SU-DHL-6 (cell line): ENCODE results near the gene MRM2.

ENCODE experiments used
- H2AFZ ChIP-seq: fragments of 200-600 bp; sonication (generic); 2 replicates; pipeline ENCODE4 v1.6.1; 2014; ENCODE audit warnings: low read depth, mild to moderate bottlenecking, moderate library complexity, mixed read lengths, antibody characterized with exemption, low read length; ENCODE audit not compliant: severe bottlenecking
- H3F3A ChIP-seq: fragments of 200-600 bp; shearing (Covaris generic); 2 replicates; pipeline ENCODE4 v1.6.0; 2016; ENCODE audit warnings: antibody characterized with exemption, mild to moderate bottlenecking; ENCODE audit not compliant: insufficient read depth
- H3K27ac ChIP-seq: fragments of 200-600 bp; sonication (generic); 2 replicates; pipeline ENCODE4 v1.5.1; 2016; ENCODE audit warnings: low read depth, mild to moderate bottlenecking, low read length, moderate library complexity, mixed read lengths
- H3K27me3 ChIP-seq: fragments of 200-600 bp; sonication (generic), shearing (Covaris generic); 2 replicates; pipeline ENCODE4 v1.6.0; 2014; ENCODE audit warnings: mild to moderate bottlenecking, low read length
- H3K36me3 ChIP-seq: fragments of 200-600 bp; sonication (generic); 2 replicates; pipeline ENCODE4 v1.6.1; 2014; ENCODE audit warnings: mild to moderate bottlenecking, low read length, mixed read lengths
- H3K4me2 ChIP-seq: fragments of 300-600, 200-600 bp; shearing (Covaris generic), sonication (generic); 2 replicates; pipeline ENCODE4 v1.6.0; 2014; ENCODE audit warnings: low read length, low read depth, mild to moderate bottlenecking; ENCODE audit not compliant: poor library complexity, severe bottlenecking
- H3K4me3 ChIP-seq: fragments of 200-600 bp; sonication (generic); 2 replicates; pipeline ENCODE4 v1.5.1; 2014; ENCODE audit warnings: antibody characterized with exemption, low read length, mild to moderate bottlenecking, mixed read lengths; ENCODE audit not compliant: insufficient read depth, poor library complexity, severe bottlenecking
- H3K79me2 ChIP-seq: fragments of 200-600 bp; sonication (generic); 2 replicates; pipeline ENCODE4 v1.6.1; 2014; ENCODE audit warnings: mild to moderate bottlenecking, low read length, moderate library complexity; ENCODE audit not compliant: insufficient read depth
- H3K9ac ChIP-seq: fragments of 200-600 bp; sonication (generic); 2 replicates; pipeline ENCODE4 v1.7.0; 2014; ENCODE audit warnings: mild to moderate bottlenecking, low read length
- H3K9me2 ChIP-seq: fragments of 200-600 bp; sonication (generic); replicated peaks from 2 replicates; pipeline ENCODE4 v1.6.1; 2014; ENCODE audit warnings: low read length; ENCODE audit not compliant: insufficient read depth
- H3K9me3 ChIP-seq: fragments of 200-600 bp; sonication (generic); 2 replicates; pipeline ENCODE4 v1.6.1; 2014; ENCODE audit warnings: low read length, mixed read lengths; ENCODE audit not compliant: insufficient read depth
- H4K20me1 ChIP-seq: fragments of 200-600 bp; sonication (generic); 2 replicates; pipeline ENCODE4 v1.6.1; 2014; ENCODE audit warnings: low read depth, mild to moderate bottlenecking, antibody characterized with exemption, low read length, moderate library complexity, mixed read lengths
- EZH2phosphoT487 ChIP-seq: fragments of 200-600 bp; sonication (generic), shearing (Covaris generic); conservative IDR thresholded peaks from 2 replicates; pipeline ENCODE4 v1.6.1; 2018; ENCODE audit warnings: mild to moderate bottlenecking, antibody characterized with exemption, low read length, moderate library complexity, mixed read lengths
- TF ChIP-seq, protein P1 (sequence below): fragments of 200-600 bp; sonication (generic); IDR thresholded peaks from one replicate; pipeline ENCODE4 v1.5.1; 2017; ENCODE audit warnings: antibody characterized with exemption, mild to moderate bottlenecking, low read length, moderate library complexity; ENCODE audit not compliant: insufficient read depth, poor library complexity, severe bottlenecking

MRM2 gene

DNA sequence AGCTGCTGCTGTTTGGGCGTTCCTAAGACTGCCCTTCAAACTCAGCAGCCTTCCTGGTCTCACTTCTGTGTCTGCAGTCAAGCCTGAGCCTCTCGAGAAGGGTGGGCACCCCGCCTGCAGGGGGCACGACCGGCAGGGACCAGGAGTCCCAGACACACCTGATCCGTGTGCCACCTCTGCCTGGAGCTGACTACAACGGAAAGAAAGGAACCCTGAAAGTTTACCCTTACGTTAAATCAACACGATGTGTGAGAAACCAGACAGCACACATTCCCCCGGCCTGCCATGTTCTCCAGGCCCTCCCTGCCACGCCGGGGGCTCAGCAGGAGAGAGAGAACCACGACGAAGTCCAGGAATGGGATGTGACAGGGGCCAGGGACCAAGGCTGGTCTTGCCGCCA, 14.3 kb downstream of the MRM2 start:
- Histone ChIP-seq H3K79me2 (peaks cover 70% of the 10 kb centered on the region), H3K9me2 (no peaks in the 10 kb centered on the region), H3F3A (no peaks in the 10 kb centered on the region), H4K20me1 (no peaks in the 10 kb centered on the region), H3K9me3 (no peaks in the 10 kb centered on the region), H3K9ac (no peak overlapping the region), H3K36me3 (no peaks in the 10 kb centered on the region), H3K27ac (no peak overlapping the region), H3K4me2 (no peak overlapping the region), H3K27me3 (no peaks in the 10 kb centered on the region), H2AFZ (no peak overlapping the region), H3K4me3 (no peak overlapping the region)
- TF ChIP-seq, protein P1, sequence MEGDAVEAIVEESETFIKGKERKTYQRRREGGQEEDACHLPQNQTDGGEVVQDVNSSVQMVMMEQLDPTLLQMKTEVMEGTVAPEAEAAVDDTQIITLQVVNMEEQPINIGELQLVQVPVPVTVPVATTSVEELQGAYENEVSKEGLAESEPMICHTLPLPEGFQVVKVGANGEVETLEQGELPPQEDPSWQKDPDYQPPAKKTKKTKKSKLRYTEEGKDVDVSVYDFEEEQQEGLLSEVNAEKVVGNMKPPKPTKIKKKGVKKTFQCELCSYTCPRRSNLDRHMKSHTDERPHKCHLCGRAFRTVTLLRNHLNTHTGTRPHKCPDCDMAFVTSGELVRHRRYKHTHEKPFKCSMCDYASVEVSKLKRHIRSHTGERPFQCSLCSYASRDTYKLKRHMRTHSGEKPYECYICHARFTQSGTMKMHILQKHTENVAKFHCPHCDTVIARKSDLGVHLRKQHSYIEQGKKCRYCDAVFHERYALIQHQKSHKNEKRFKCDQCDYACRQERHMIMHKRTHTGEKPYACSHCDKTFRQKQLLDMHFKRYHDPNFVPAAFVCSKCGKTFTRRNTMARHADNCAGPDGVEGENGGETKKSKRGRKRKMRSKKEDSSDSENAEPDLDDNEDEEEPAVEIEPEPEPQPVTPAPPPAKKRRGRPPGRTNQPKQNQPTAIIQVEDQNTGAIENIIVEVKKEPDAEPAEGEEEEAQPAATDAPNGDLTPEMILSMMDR: no peak
- TF ChIP-seq EZH2phosphoT487: no peak

DNA sequence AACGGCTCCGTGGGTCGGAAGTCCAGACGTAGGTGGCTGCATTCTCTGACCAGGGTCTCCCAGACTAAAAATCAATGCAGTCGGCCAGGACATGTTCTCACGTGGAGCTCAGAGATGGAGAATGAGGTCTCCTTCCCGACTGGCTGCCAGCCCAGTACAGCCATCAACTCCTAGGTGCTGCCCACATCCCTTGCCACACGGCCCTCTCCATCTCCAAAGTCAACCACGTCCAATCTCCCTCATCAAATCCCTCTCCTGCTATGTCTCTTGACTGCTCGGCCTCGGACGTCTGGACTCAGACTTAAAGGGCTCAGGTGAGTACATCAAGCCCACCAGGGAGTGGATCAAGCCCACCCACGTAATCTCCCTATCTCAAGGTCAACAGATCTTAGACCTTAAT, 16.2 kb downstream of the MRM2 start:
- Histone ChIP-seq H4K20me1 (no peaks in the 10 kb centered on the region), H3K4me2 (no peak overlapping the region), H3K9ac (no peak overlapping the region), H3K27ac (no peak overlapping the region), H3K9me2 (no peaks in the 10 kb centered on the region), H3K27me3 (no peaks in the 10 kb centered on the region), H3K36me3 (no peaks in the 10 kb centered on the region), H2AFZ (no peak overlapping the region), H3F3A (no peaks in the 10 kb centered on the region), H3K9me3 (no peaks in the 10 kb centered on the region), H3K79me2 (peaks cover 52% of the 10 kb centered on the region), H3K4me3 (no peak overlapping the region)
- TF ChIP-seq EZH2phosphoT487: no peak
- TF ChIP-seq, protein P1: no peak

DNA sequence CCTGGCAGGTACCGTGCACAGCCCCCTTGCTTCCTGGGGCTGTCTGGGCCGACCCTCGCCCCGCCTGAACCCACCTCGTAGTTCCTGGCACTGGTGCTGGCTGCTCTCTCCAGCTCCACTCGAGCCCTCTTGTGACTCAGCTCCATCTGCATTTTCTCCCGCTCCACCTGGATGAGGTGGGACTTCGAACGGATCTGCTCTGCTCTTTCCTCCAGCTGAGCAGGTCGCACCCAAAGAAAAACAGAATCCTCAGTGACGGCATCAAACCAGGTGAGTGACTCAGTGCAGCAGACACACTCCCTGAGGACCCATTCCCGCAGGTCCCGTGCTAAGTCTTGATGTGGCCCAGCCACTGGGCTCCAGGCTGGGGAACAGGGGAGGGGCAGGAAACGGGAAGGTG, 16.7 kb downstream of the MRM2 start:
- no peak for TF ChIP-seq EZH2phosphoT487
- TF ChIP-seq, protein P1: no peak
- H3K4me2 ChIP-seq: no peak overlapping the region
- no peaks in the 10 kb centered on the region for H3K36me3 ChIP-seq
- no peaks in the 10 kb centered on the region for H4K20me1 ChIP-seq
- H3K4me3 ChIP-seq: no peak overlapping the region
- no peaks in the 10 kb centered on the region for H3F3A ChIP-seq
- no peaks in the 10 kb centered on the region for H3K9me3 ChIP-seq
- no peaks in the 10 kb centered on the region for H3K27me3 ChIP-seq
- no peak overlapping the region for H3K27ac ChIP-seq
- peaks cover 47% of the 10 kb centered on the region for H3K79me2 ChIP-seq
- no peaks in the 10 kb centered on the region for H3K9me2 ChIP-seq
- no peak overlapping the region for H2AFZ ChIP-seq
- H3K9ac ChIP-seq: no peak overlapping the region
